Neural crest cell (in vitro differentiated cells): ENCODE measurements around the gene TMEM272. TPM values are rescaled to one million over a fixed set of nuclear protein-coding genes. Genes with fewer than 3 reads are reported as not detected.
A peak's percentile ranks its signal among the peaks of the same experiment; 100 is the strongest.

ENCODE experiments used
- DNase-seq: peaks from one replicate; pipeline ENCODE4 v3.0.0; 2021; ENCODE audit warnings: low read depth, mixed read lengths, low spot score
- H3K27ac Mint-ChIP-seq: one replicate; pipeline ENCODE4 v1.8.0; 2021; ENCODE audit warnings: mild to moderate bottlenecking, mixed read lengths; ENCODE audit not compliant: unreplicated experiment
- H3K27me3 Mint-ChIP-seq: 2 replicates; pipeline ENCODE4 v1.8.0; 2021; ENCODE audit warnings: low read depth, mild to moderate bottlenecking, mixed read lengths
- H3K36me3 Mint-ChIP-seq: 2 replicates; pipeline ENCODE4 v1.8.0; 2021; ENCODE audit warnings: low read depth, mild to moderate bottlenecking, mixed read lengths
- H3K4me1 Mint-ChIP-seq: 2 replicates; pipeline ENCODE4 v1.8.0; 2021; ENCODE audit warnings: mixed read lengths
- H3K4me3 Mint-ChIP-seq: one replicate; pipeline ENCODE4 v1.8.0; 2021; ENCODE audit warnings: mild to moderate bottlenecking, mixed read lengths
- H3K9me3 Mint-ChIP-seq: 2 replicates; pipeline ENCODE4 v1.8.0; 2021; ENCODE audit warnings: mixed read lengths
- CTCF ChIP-seq: fragments of 200-600 bp; sonication (generic); conservative IDR thresholded peaks from 2 replicates; pipeline ENCODE4 v1.5.0; 2021; ENCODE audit warnings: antibody characterized with exemption, mild to moderate bottlenecking
- total RNA-seq: library from RNA; stranded (reverse); gene quantifications from 2 replicates; pipeline ENCODE4 v1.2.1, GENCODE V29; 2021

Gene TMEM272
- total RNA-seq, 1 donor from 2014 or later, result 0.26 TPM

GRCh38 chr13:51794964-51795363 is 50.0 kb downstream of the TMEM272 start:
- Mint-ChIP-seq H3K27ac (no peak overlapping the region), H3K36me3 (peaks cover 4% of the 10 kb centered on the region), H3K4me1 (peaks cover 13% of the 10 kb centered on the region), H3K9me3 (no peaks in the 10 kb centered on the region), H3K27me3 (no peaks in the 10 kb centered on the region), H3K4me3 (no peak overlapping the region)
- TF ChIP-seq CTCF, result no peak
- DNase-seq, result no peak

GRCh38 chr13:51793570-51794271 is 51.3 kb downstream of the TMEM272 start:
- no peak for TF ChIP-seq CTCF
- Mint-ChIP-seq H3K4me3 (no peak overlapping the region), H3K27me3 (no peaks in the 10 kb centered on the region), H3K36me3 (peaks cover 6% of the 10 kb centered on the region), H3K27ac (no peak overlapping the region), H3K9me3 (no peaks in the 10 kb centered on the region), H3K4me1 (peaks cover 9% of the 10 kb centered on the region)
- DNase-seq, result no peak

GRCh38 chr13:51786425-51787265 is 58.3 kb downstream of the TMEM272 start:
- no peak overlapping the region for H3K4me3 Mint-ChIP-seq
- H3K27ac Mint-ChIP-seq, result peak overlapping the region; percentile 91
- H3K36me3 Mint-ChIP-seq, result peaks cover 2% of the 10 kb centered on the region
- DNase-seq, result no peak
- H3K4me1 Mint-ChIP-seq, result peaks cover 16% of the 10 kb centered on the region
- no peaks in the 10 kb centered on the region for H3K27me3 Mint-ChIP-seq
- no peak for TF ChIP-seq CTCF
- no peaks in the 10 kb centered on the region for H3K9me3 Mint-ChIP-seq

- no peak for TF ChIP-seq CTCF
- H3K27ac Mint-ChIP-seq, result no peak overlapping the region
- no peaks in the 10 kb centered on the region for H3K9me3 Mint-ChIP-seq
- H3K27me3 Mint-ChIP-seq, result no peaks in the 10 kb centered on the region
- peaks cover 16% of the 10 kb centered on the region for H3K4me1 Mint-ChIP-seq
- DNase-seq, result no peak
- no peak overlapping the region for H3K4me3 Mint-ChIP-seq
- peaks cover 2% of the 10 kb centered on the region for H3K36me3 Mint-ChIP-seq
Observed at GRCh38 chr13:51785712-51786424, 59.1 kb downstream of the TMEM272 start.

- no peak overlapping the region for H3K4me3 Mint-ChIP-seq
Observed at GRCh38 chr13:51784097-51784496, 60.9 kb downstream of the TMEM272 start.

More at GRCh38 chr13:51784097-51784496, 60.9 kb downstream of the TMEM272 start:
- no peak overlapping the region for H3K27ac Mint-ChIP-seq
- no peaks in the 10 kb centered on the region for H3K9me3 Mint-ChIP-seq
- DNase-seq, result no peak
- peaks cover 20% of the 10 kb centered on the region for H3K4me1 Mint-ChIP-seq
- no peaks in the 10 kb centered on the region for H3K36me3 Mint-ChIP-seq
- TF ChIP-seq CTCF, result no peak
- H3K27me3 Mint-ChIP-seq, result no peaks in the 10 kb centered on the region
